HepG2 (cell line): Measurements from ENCODE around the gene MMRN1. TPM values are rescaled to one million over a fixed set of nuclear protein-coding genes. Genes with fewer than 3 reads are reported as not detected.

Experiments used
- ATAC-seq: fragments of 200-7000 bp; cut with Tn5 transposase; 3 replicates; pipeline ENCODE4 v1.9.1; 2020; ENCODE audit warnings: mild to moderate bottlenecking, moderate library complexity
- BruUV-seq: library from RNA; stranded (reverse); fragments of 400-500 nt; replicated peaks from 2 replicates; lab custom pipeline; 2021; lab: Mats Ljungman, UMichigan
- CTCF ChIA-PET: fragments of 300-600 bp; formaldehyde crosslinking; extraction: SDS; loops from one replicate; lab custom pipeline; 2021; ENCODE audit warnings: low total read pairs, inconsistent platforms, low intra/inter-chr PET ratio; lab: Yijun Ruan, JAX
- POLR2A ChIA-PET: fragments of 350-600 bp; sonication (Branson Sonifier 250); formaldehyde crosslinking; loops from one replicate; lab custom pipeline; 2020; ENCODE audit warnings: antibody characterized with exemption, inconsistent platforms; lab: Yijun Ruan, JAX
- DNase-seq: peaks from one replicate; pipeline ENCODE4 v3.0.0-alpha.2; 2015; ENCODE audit warnings: low spot score
- FAIRE-seq: peaks from 3 replicates; lab custom pipeline; 2011; peaks lifted over from hg19 to GRCh38; lab: Jason Lieb, UNC
- H2AFZ ChIP-seq: one replicate; pipeline ENCODE4 v1.6.1; 2011; ENCODE audit warnings: low read length, inconsistent platforms
- H3K27ac ChIP-seq: fragments of 300-600 bp; 3 replicates; pipeline ENCODE4 v1.8.0; 2011; ENCODE audit warnings: mixed run types, mild to moderate bottlenecking, mixed read lengths, low read length, inconsistent platforms; ENCODE audit not compliant: insufficient read depth; ENCODE audit errors: extremely low read length
- H3K27me3 ChIP-seq, 2 experiments: fragments of 200-600 bp in 1 of 2; 2 replicates in 1 of 2; 3 replicates in 1 of 2; pipeline versions ENCODE4 v1.6.0 to v1.8.0; 2011; ENCODE audit warnings: low read length in 2 of 2, mild to moderate bottlenecking in 2 of 2, moderate library complexity in 2 of 2, inconsistent platforms in 1 of 2; ENCODE audit not compliant: insufficient read depth in 2 of 2, control insufficient read depth in 1 of 2
- H3K36me3 ChIP-seq, 2 experiments: fragments of 200-600 bp in 1 of 2; replicated peaks in 1 of 2; 2 replicates in 1 of 2; 3 replicates in 1 of 2; pipeline versions ENCODE4 v1.5.1 to v1.8.0; 2011; ENCODE audit warnings: low read length in 2 of 2, inconsistent platforms in 1 of 2; ENCODE audit not compliant: insufficient read depth in 2 of 2, control insufficient read depth in 1 of 2
- H3K4me1 ChIP-seq: 2 replicates; pipeline ENCODE4 v1.5.1; 2012; ENCODE audit warnings: low read length, inconsistent platforms; ENCODE audit not compliant: insufficient read depth
- H3K4me2 ChIP-seq: 2 replicates; pipeline ENCODE4 v1.6.0; 2011; ENCODE audit warnings: low read depth, low read length, inconsistent platforms
- H3K4me3 ChIP-seq, 3 experiments: fragments of 200-600 bp in 1 of 3; sonication (generic), shearing (Covaris generic) in 1 of 3; replicated peaks in 1 of 3; 2 replicates each; pipeline ENCODE4 v1.5.1; 2011 to 2016; ENCODE audit warnings: low read length in 3 of 3, inconsistent platforms in 2 of 3, low read depth in 2 of 3, mild to moderate bottlenecking in 2 of 3, control low read depth in 1 of 3, mixed read lengths in 1 of 3; ENCODE audit not compliant: insufficient read depth in 1 of 3
- H3K79me2 ChIP-seq: one replicate; pipeline ENCODE4 v1.6.1; 2011; ENCODE audit warnings: low read length, inconsistent platforms; ENCODE audit not compliant: insufficient read depth
- H3K9ac ChIP-seq: 2 replicates; pipeline ENCODE4 v1.6.0; 2011; ENCODE audit warnings: mild to moderate bottlenecking, low read depth, low read length, inconsistent platforms; ENCODE audit not compliant: insufficient read depth
- H3K9me3 ChIP-seq: 2 replicates; pipeline ENCODE4 v1.5.1; 2012; ENCODE audit warnings: mild to moderate bottlenecking, low read length
- H4K20me1 ChIP-seq: 2 replicates; pipeline ENCODE4 v1.6.0; 2011; ENCODE audit warnings: inconsistent platforms, mild to moderate bottlenecking, low read length, moderate library complexity; ENCODE audit not compliant: insufficient read depth
- FIP1L1 ChIP-seq: fragments of 200-400 bp; formaldehyde crosslinking; IDR thresholded peaks from 2 replicates; pipeline ENCODE4 v1.6.1; 2018; ENCODE audit warnings: low read depth, mild to moderate bottlenecking, low read length, moderate library complexity, borderline replicate concordance; ENCODE audit not compliant: insufficient read depth
- HMG20A ChIP-seq: IDR thresholded peaks from 2 replicates; pipeline ENCODE4 v1.6.1; 2016; ENCODE audit warnings: borderline replicate concordance
- HNF4G ChIP-seq, 2 experiments: sonication (generic) in 1 of 2; formaldehyde crosslinking in 1 of 2; IDR thresholded peaks; 2 replicates each; pipeline versions ENCODE4 v1.4.0 to v1.6.1; 2011 to 2020; ENCODE audit warnings: borderline replicate concordance in 2 of 2, low read depth in 2 of 2, mild to moderate bottlenecking in 2 of 2, low read length in 1 of 2, missing genetic modification reagents in 1 of 2, moderate library complexity in 1 of 2
- MXD3 ChIP-seq: IDR thresholded peaks from 2 replicates; pipeline ENCODE4 v1.6.1; 2016; ENCODE audit warnings: mild to moderate bottlenecking, missing biosample characterization, missing genetic modification reagents
- MXI1 ChIP-seq: IDR thresholded peaks from 3 replicates; pipeline ENCODE4 v1.6.1; 2012; ENCODE audit warnings: low read depth, low read length, inconsistent platforms, borderline replicate concordance
- RBFOX2 ChIP-seq: fragments of 200-400 bp; formaldehyde crosslinking; IDR thresholded peaks from 2 replicates; pipeline ENCODE4 v1.6.1; 2017; ENCODE audit warnings: low read depth, mild to moderate bottlenecking, low read length
- SMAD3 ChIP-seq: sonication (generic); formaldehyde crosslinking; IDR thresholded peaks from 2 replicates; pipeline ENCODE4 v1.4.0; 2020; ENCODE audit warnings: missing genetic modification reagents
- SNAI1 ChIP-seq: sonication (generic); formaldehyde crosslinking; IDR thresholded peaks from 2 replicates; pipeline ENCODE4 v1.5.0; 2020; ENCODE audit warnings: mild to moderate bottlenecking, missing genetic modification reagents, borderline replicate concordance
- TEF ChIP-seq: sonication (generic); formaldehyde crosslinking; IDR thresholded peaks from 2 replicates; pipeline ENCODE4 v1.5.0; 2020; ENCODE audit warnings: missing genetic modification reagents
- TFDP1 ChIP-seq: IDR thresholded peaks from 2 replicates; pipeline ENCODE4 v1.6.1; 2016; ENCODE audit warnings: missing compliant biosample characterization, missing genetic modification reagents, borderline replicate concordance
- ZNF446 ChIP-seq: sonication (generic); formaldehyde crosslinking; IDR thresholded peaks from 2 replicates; pipeline ENCODE4 v1.5.0; 2020; ENCODE audit warnings: mild to moderate bottlenecking, missing genetic modification reagents
- ZNF510 ChIP-seq: sonication (generic); formaldehyde crosslinking; IDR thresholded peaks from 2 replicates; pipeline ENCODE4 v1.4.0; 2020; ENCODE audit warnings: low read depth, mild to moderate bottlenecking, missing genetic modification reagents
- ZNF879 ChIP-seq: sonication (generic); formaldehyde crosslinking; IDR thresholded peaks from 2 replicates; pipeline ENCODE4 v1.8.1; 2023; ENCODE audit warnings: missing genetic modification reagents
- whole genome bisulfite sequencing: methylation state at CpG from one replicate; pipeline ENCODE4 v1.1.6; 2017; ENCODE audit warnings: low lambda C conversion rate; 5-methylcytosine and 5-hydroxymethylcytosine counted together
- in situ Hi-C: cut with HindIII; loops from 2 replicates; pipeline ENCODE4 v1.10.0; 2017; ENCODE audit warnings: low pct_unique_long_range_greater_than_20kb; ENCODE audit not compliant: extremely low pct_ligation_motif_present
- intact Hi-C: fragments of 100-400 bp; cut with micrococcal nuclease; formaldehyde crosslinking; loops from one replicate; pipeline ENCODE4 v1.10.0; 2022; ENCODE audit not compliant: unreplicated experiment
- polyA plus RNA-seq, 8 experiments: library from polyadenylated mRNA; depleted of rRNA in 3 of 8; stranded (reverse) in 7 of 8; unstranded in 1 of 8; fragments of >200 nt; fragmentation: Illumina TruSeq in 4 of 8; extraction: Trizol in 4 of 8; gene quantifications; 2 replicates each; pipeline versions ENCODE4 v1.2.1 to v1.2.3, GENCODE V29; 2011 to 2016; ENCODE audit warnings: low read depth in 4 of 8, missing spikeins in 1 of 8, mixed read lengths in 1 of 8; ENCODE audit not compliant: insufficient read depth in 1 of 8
- total RNA-seq, 5 experiments: library from RNA; depleted of rRNA; stranded (reverse); fragments of >200 nt; fragmentation: Illumina TruSeq; extraction: Trizol; gene quantifications; 2 replicates each; pipeline ENCODE4 v1.2.3, GENCODE V29; 2016; ENCODE audit warnings: low read depth in 1 of 5

MMRN1 gene
- total and polyA plus RNA-seq, 2 of the 13 experiments (the other 11 are each of a cell fraction or from before 2014, with no cell fraction given) = not detected

GRCh38 chr4:89939546-89939945, 44.9 kb downstream of the MMRN1 start:
- no peaks in the 10 kb centered on the region for H3K36me3 ChIP-seq
- no peaks in the 10 kb centered on the region; a peak in 1 of 5 replicates for H3K27me3 ChIP-seq
- no peaks in the 10 kb centered on the region for H3K4me1 ChIP-seq
- TF ChIP-seq MXI1 (no peak), MXD3 (no peak), RBFOX2 (no peak), TFDP1 (CRISPR knock-in tag) (no peak), FIP1L1 (no peak), ZNF879 (CRISPR knock-in tag) (no peak), TEF (CRISPR knock-in tag) (no peak), ZNF446 (no peak), SMAD3 (CRISPR knock-in tag) (no peak), HNF4G (IDR thresholded peaks at IDR 0.05; ENCODE audit: borderline replicate concordance, low read depth, low read length) (no peak), HNF4G (CRISPR knock-in tag; IDR thresholded peaks at IDR 0.05; ENCODE audit: borderline replicate concordance, low read depth) (no peak), HMG20A (CRISPR knock-in tag) (no peak), SNAI1 (CRISPR knock-in tag) (no peak), ZNF510 (no peak)
- H3K4me3 ChIP-seq = no peak overlapping the region
- H3K4me2 ChIP-seq = no peak overlapping the region
- in situ Hi-C loops (no loop called here), intact Hi-C loops (no loop called here)
- no TSS peak for BruUV-seq
- no peak overlapping the region for H3K9ac ChIP-seq
- ChIA-PET POLR2A (no interaction called here), CTCF (no interaction called here)
- no peaks in the 10 kb centered on the region for H3K79me2 ChIP-seq
- WGBS = 0% methylated on average over 2 of the region's 2 CpGs
- no peak overlapping the region for H3K27ac ChIP-seq
- no peaks in the 10 kb centered on the region for H4K20me1 ChIP-seq
- H2AFZ ChIP-seq = no peak overlapping the region
- ATAC-seq (no peak), DNase-seq (no peak), FAIRE-seq (no peak)
- no peaks in the 10 kb centered on the region for H3K9me3 ChIP-seq
